ENCODE data around the gene ADCY2.

DNA sequence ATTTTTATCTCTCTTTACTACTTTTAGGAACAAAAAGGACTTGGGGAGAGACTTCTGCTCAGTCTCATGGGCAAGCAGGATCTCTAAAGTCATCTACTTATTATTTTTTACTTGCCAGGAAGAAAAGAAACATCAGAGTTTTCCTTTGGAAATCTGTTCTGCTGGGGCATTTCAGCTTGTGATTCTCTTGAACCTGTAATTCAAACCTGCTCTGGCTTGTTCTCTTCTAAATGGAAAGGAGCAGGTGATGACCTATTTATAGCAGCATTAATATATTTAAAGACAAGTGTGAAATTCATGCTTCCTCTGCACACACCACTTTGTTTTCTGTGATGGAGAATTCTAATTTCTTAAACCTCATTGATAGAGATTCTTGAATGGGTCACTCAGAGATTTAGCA is 2.0 kb downstream of the ADCY2 start:
- TF ChIP-seq, protein P1, sequence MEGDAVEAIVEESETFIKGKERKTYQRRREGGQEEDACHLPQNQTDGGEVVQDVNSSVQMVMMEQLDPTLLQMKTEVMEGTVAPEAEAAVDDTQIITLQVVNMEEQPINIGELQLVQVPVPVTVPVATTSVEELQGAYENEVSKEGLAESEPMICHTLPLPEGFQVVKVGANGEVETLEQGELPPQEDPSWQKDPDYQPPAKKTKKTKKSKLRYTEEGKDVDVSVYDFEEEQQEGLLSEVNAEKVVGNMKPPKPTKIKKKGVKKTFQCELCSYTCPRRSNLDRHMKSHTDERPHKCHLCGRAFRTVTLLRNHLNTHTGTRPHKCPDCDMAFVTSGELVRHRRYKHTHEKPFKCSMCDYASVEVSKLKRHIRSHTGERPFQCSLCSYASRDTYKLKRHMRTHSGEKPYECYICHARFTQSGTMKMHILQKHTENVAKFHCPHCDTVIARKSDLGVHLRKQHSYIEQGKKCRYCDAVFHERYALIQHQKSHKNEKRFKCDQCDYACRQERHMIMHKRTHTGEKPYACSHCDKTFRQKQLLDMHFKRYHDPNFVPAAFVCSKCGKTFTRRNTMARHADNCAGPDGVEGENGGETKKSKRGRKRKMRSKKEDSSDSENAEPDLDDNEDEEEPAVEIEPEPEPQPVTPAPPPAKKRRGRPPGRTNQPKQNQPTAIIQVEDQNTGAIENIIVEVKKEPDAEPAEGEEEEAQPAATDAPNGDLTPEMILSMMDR (IDR thresholded peaks at IDR 0.05) = no peak
- TF ChIP-seq POLR2A (IDR thresholded peaks at IDR 0.05) = no peak
- TF ChIP-seq EP300 (IDR thresholded peaks at IDR 0.05) = no peak
- no peak for TF ChIP-seq POLR2AphosphoS5 (IDR thresholded peaks at IDR 0.05)

Data from stomach (tissue), 4 donors.